ENCODE measurements around the gene TSEN2. TPM values are rescaled to one million over a fixed set of nuclear protein-coding genes. Genes with fewer than 3 reads are reported as not detected.
A peak's percentile ranks its signal among the peaks of the same experiment; 100 is the strongest.

Gene TSEN2
- polyA plus RNA-seq, 1 experiment, result 11.0 TPM

DNA sequence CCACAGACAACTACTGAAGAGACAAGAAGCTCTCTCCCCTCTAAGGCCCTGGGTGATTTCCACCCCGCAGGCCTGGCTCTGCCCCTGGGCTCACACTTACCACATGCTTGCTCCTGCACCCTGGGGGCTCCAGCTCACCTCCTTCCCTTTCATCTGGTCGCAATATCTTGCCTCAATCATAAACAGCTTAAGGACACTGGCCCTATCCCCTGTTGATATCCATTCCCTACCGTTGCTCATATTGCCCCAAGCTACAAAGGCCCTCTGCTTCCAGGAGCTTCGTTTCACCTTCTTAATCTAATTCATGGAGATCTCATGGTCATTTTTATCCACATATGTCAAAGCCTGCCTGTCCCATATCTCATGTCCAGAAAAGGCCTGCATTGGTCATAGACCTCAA lies 46.0 kb upstream of the TSEN2 start:
- H3K9me3 ChIP-seq (ENCODE audit: control insufficient read depth, insufficient read depth, low read length), result 0 out of 2 replicates have a peak, but pooled peaks cover 1% of the 10 kb centered on the region
- ChIA-PET CTCF (no interaction called here), POLR2A (no interaction called here)
- no peak overlapping the region for H3K4me3 ChIP-seq (ENCODE audit: low read depth, low read length)
- no peak overlapping the region for H3K27ac ChIP-seq (ENCODE audit: low read depth, low read length)
- DNase-seq (ENCODE audit: low read depth, low spot score), result no peak
- TF ChIP-seq, protein P1, sequence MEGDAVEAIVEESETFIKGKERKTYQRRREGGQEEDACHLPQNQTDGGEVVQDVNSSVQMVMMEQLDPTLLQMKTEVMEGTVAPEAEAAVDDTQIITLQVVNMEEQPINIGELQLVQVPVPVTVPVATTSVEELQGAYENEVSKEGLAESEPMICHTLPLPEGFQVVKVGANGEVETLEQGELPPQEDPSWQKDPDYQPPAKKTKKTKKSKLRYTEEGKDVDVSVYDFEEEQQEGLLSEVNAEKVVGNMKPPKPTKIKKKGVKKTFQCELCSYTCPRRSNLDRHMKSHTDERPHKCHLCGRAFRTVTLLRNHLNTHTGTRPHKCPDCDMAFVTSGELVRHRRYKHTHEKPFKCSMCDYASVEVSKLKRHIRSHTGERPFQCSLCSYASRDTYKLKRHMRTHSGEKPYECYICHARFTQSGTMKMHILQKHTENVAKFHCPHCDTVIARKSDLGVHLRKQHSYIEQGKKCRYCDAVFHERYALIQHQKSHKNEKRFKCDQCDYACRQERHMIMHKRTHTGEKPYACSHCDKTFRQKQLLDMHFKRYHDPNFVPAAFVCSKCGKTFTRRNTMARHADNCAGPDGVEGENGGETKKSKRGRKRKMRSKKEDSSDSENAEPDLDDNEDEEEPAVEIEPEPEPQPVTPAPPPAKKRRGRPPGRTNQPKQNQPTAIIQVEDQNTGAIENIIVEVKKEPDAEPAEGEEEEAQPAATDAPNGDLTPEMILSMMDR (IDR thresholded peaks at IDR 0.05; ENCODE audit: low read depth, low read length), result no peak
- H3K27me3 ChIP-seq (ENCODE audit: control insufficient read depth, insufficient read depth, low read length), result no peaks in the 10 kb centered on the region

DNA sequence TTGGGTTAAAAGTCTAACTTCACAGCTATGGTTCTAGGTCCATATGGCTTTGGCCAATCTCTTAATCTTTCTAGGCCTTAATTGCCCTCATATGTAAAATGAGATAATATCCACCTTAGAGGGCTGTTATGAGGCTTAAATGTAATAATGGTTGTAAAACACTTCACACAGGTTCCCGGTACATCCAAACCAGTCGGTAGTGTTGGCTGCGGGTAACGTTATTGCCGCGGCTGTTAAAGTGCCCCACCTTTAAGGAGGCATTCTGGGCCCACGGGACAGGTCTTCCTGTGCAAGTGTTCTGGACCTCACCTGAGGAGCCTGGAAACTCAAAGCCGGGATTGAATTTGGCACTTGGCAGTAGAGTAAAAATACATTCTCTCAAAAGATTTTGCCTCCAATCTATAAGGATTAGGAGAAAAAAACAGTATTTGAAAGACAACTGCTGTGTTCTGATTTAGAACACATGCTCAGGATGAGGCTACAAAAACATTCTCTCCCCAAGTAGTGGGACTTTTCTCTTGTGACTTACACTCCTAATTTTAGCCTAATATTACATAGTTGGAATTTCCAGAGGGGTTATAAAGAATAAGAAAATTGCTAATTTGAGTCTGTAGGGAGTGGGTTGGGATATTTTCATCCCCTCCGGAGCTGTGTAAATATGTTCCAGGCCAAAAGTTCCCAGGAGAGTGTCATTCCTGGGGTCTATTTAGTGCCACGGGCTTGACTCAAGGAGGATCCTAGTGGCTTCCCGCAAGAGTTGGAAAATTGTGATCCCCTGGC lies 44.9 kb upstream of the TSEN2 start:
- TF ChIP-seq, protein P1 (IDR thresholded peaks at IDR 0.05; ENCODE audit: low read depth, low read length), result no peak
- H3K9me3 ChIP-seq (ENCODE audit: control insufficient read depth, insufficient read depth, low read length), result no peaks in the 10 kb centered on the region
- H3K27ac ChIP-seq (ENCODE audit: low read depth, low read length), result no peak overlapping the region
- no peaks in the 10 kb centered on the region for H3K27me3 ChIP-seq (ENCODE audit: control insufficient read depth, insufficient read depth, low read length)
- ChIA-PET CTCF (no interaction called here), POLR2A (no interaction called here)
- DNase-seq (ENCODE audit: low read depth, low spot score), result no peak
- H3K4me3 ChIP-seq (ENCODE audit: low read depth, low read length), result no peak overlapping the region

DNA sequence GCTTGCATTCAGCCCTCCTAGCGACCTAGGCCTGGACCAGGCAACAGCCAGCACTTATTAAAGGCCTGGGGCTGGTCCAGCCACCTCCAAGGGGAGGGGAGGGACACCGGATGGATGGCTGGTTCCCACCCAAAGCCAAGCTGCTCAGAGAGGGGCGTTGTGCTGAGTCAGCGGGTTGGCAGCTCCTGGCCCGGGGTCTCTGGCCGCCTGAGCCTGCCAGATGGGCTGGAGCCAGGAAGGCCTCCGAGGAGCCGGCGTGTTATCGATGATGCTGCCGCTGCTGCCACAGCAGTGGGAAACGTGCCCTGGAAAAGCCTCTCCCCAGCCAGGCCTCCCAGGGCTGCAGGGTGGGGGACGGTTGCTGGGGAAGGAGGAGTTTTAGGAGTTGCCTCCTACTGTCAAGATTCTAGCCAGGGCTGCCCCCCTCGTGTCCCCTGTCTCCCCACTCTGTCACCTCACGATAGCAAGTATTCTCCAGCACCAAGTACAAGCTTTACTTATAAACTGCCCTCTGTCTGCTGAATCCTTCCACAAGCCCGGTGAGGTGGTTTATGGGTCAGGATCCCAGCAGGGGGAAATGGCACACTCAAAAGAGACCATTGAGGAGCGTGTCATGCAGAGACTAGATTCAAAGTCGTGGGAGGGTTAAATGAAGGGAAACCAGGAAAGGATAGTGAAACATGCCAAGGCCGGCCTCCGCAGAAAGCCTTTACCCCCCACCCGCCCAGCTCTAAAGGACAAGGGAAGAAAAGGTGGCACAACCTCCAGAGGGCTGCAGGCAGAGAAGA lies 43.2 kb upstream of the TSEN2 start:
- H3K9me3 ChIP-seq (ENCODE audit: control insufficient read depth, insufficient read depth, low read length), result no peaks in the 10 kb centered on the region
- POLR2A ChIA-PET, result no interaction called here
- TF ChIP-seq, protein P1 (IDR thresholded peaks at IDR 0.05; ENCODE audit: low read depth, low read length), result no peak
- H3K4me3 ChIP-seq (ENCODE audit: low read depth, low read length), result no peak overlapping the region
- peak; percentile 21 for DNase-seq (ENCODE audit: low read depth, low spot score)
- CTCF ChIA-PET, result interaction anchor here (1.0 kb wide), 2 partner anchors 13 to 39 kb away, joined by 3 read pairs; no protein-coding TSS in a partner anchor
- H3K27ac ChIP-seq (ENCODE audit: low read depth, low read length), result peak overlapping the region; percentile 21
- H3K27me3 ChIP-seq (ENCODE audit: control insufficient read depth, insufficient read depth, low read length), result no peaks in the 10 kb centered on the region

DNA sequence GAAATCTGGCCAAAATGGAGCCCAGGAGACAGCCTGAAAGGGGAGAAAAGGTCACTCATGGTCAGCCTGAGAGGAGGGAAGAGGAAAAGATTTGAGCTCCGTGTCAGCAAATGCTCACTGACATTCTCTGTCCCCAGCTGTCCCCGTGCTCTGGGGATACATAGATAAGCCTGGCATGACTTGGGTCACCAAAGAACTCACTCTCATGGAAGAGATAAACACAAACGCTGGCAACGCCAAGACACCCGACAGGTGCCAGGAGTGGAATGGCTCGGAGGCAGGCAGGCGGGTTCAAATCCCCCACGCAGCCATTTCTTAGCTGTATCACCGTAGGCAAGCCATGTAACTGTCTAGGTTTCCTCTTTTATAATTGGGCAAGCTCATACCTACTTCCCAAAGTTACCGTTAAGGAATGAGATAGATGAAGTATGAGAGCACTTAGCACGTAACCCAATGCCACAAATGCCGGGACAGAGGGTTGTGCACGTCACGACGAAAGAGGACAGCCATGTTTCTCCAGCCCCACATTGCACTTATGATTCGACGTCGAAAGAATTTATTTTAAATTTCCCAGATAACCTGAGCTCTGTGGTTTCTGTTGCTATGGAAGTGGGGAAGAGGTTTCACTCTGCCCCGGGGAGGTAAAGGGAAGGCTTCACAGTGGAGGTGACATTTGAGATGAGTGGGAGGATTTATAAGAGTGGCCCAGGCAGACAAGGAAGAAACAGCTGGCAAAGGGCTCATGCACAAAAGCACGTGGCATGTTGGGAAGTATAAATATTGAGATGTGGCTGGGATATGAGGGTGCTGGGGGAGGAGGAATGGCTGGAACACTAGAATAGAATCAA lies 41.4 kb upstream of the TSEN2 start:
- POLR2A ChIA-PET, result no interaction called here
- TF ChIP-seq, protein P1 (IDR thresholded peaks at IDR 0.05; ENCODE audit: low read depth, low read length), result no peak
- Histone ChIP-seq H3K4me3 (ENCODE audit: low read depth, low read length) (no peak overlapping the region), H3K27ac (ENCODE audit: low read depth, low read length) (no peak overlapping the region), H3K27me3 (ENCODE audit: control insufficient read depth, insufficient read depth, low read length) (peaks cover 2% of the 10 kb centered on the region), H3K9me3 (ENCODE audit: control insufficient read depth, insufficient read depth, low read length) (no peaks in the 10 kb centered on the region)
- no peak for DNase-seq (ENCODE audit: low read depth, low spot score)
- CTCF ChIA-PET, result interaction anchor here (0.6 to 1.9 kb wide), 2 partner anchors 37 to 40 kb away, joined by 3 to 8 read pairs; no protein-coding TSS in a partner anchor
